ENCODE data around the gene SRPK2. TPM values are rescaled to one million over a fixed set of nuclear protein-coding genes. Genes with fewer than 3 reads are reported as not detected.

The SRPK2 gene
- total and polyA plus RNA-seq, 2 of the 8 experiments (the other 6 are each of a cell fraction or from before 2014, with no cell fraction given) = 10.0 to 47.1 TPM

DNA sequence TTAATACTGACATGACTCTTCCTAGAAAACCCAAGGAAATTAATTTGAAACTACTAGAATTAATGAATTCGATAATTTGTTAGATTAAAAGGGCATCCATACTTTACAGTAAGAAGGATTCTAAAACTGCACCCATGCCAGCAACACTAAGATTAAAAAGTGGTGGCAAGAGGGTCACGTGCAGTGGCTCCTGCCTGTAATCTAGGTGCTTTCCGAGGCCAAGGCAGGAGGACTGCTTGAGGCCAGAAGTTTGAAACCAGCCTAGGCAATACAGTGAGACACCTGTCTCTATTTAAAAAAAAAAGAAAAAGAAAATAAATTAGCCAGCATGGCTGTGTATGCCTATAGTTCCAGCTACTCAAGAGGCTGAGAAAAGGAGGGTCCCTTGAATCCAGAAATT is 58.2 kb downstream of the SRPK2 start:
- H2BK15ac ChIP-seq (ENCODE audit: low read length) = no peak overlapping the region
- H3K56ac ChIP-seq (replicated peaks; ENCODE audit: insufficient read length, low read depth, low read length) = no peak overlapping the region
- H3K23me2 ChIP-seq (ENCODE audit: low read depth, low read length) = no peaks in the 10 kb centered on the region
- no peak overlapping the region for H3K14ac ChIP-seq (ENCODE audit: insufficient read length)
- no peak overlapping the region for H4K91ac ChIP-seq (replicated peaks; ENCODE audit: insufficient read length, low read length)
- H4K20me1 ChIP-seq (replicated peaks in 1 of 2; ENCODE audit: control insufficient read depth in 1 of 2, insufficient read depth in 2 of 2, low read length in 2 of 2) = peaks cover 1 to 6% of the 10 kb centered on the region in 2 experiments
- POLR2A ChIA-PET (ENCODE audit: partially characterized antibody) = interaction anchor here (0.8 kb wide), 1 partner anchor 11 kb away, joined by 3 read pairs; no protein-coding TSS in a partner anchor
- no peak overlapping the region for H3K9ac ChIP-seq (replicated peaks in 1 of 4; ENCODE audit: extremely low read depth in 1 of 4, low read depth in 3 of 4, low read length in 3 of 4)
- H3K36me3 ChIP-seq (ENCODE audit: control insufficient read depth in 2 of 4, insufficient read depth in 4 of 4, low read length in 3 of 4) = no peaks in the 10 kb centered on the region
- no peak overlapping the region for H2AFZ ChIP-seq (ENCODE audit: low read length)
- H2BK20ac ChIP-seq (ENCODE audit: low read length) = no peak overlapping the region
- no peak overlapping the region for H2AK5ac ChIP-seq (ENCODE audit: low read depth, low read length)
- WGBS, 2 experiments (ENCODE audit: extremely low coverage in 1 of 2, insufficient coverage in 1 of 2, insufficient read length in 1 of 2, insufficient replicate concordance in 2 of 2, low coverage in 1 of 2, low lambda C conversion rate in 2 of 2, missing lambda C conversion rate in 1 of 2) = 86% methylated on average over 3 of the region's 3 CpGs; no CpG with 5 or more reads in 1 of the 2 experiments
- peaks cover 8% of the 10 kb centered on the region; the same call in 1 of the 2 replicates for H3K79me1 ChIP-seq (ENCODE audit: low read depth, low read length)
- H3K79me2 ChIP-seq (ENCODE audit: control insufficient read depth in 1 of 2, insufficient read depth in 2 of 2, low read length in 2 of 2) = peaks cover 0 to 51% of the 10 kb centered on the region in 2 experiments; a peak in 3 of 4 replicates
- no peak overlapping the region for H4K5ac ChIP-seq (ENCODE audit: insufficient read length, low read depth, low read length)
- no peak overlapping the region for H3K4ac ChIP-seq (replicated peaks; ENCODE audit: insufficient read length, low read depth, low read length)
- no peak overlapping the region for H2BK12ac ChIP-seq (ENCODE audit: low read depth, low read length)
- CTCF ChIA-PET (ENCODE audit: partially characterized antibody) = interaction anchor here (0.6 to 1.3 kb wide), 3 partner anchors 11 to 117 kb away, joined by 3 to 6 read pairs (median 3); no protein-coding TSS in a partner anchor
- H2BK120ac ChIP-seq (replicated peaks; ENCODE audit: low read depth, low read length) = no peak overlapping the region
- no peak overlapping the region for H3K18ac ChIP-seq (ENCODE audit: extremely low read depth, low read length)
- H4K8ac ChIP-seq (ENCODE audit: extremely low read depth, insufficient read depth, low read length) = no peak overlapping the region
- no peaks in the 10 kb centered on the region for H3K9me3 ChIP-seq (ENCODE audit: insufficient read depth in 2 of 2, low read depth in 1 of 2, low read length in 1 of 2)
- H3K4me3 ChIP-seq (ENCODE audit: extremely low read depth in 1 of 4, insufficient read depth in 2 of 4, low read depth in 3 of 4, low read length in 4 of 4) = no peak overlapping the region
- H3K27ac ChIP-seq (ENCODE audit: low read depth, low read length) = no peak overlapping the region
- DNase-seq (ENCODE audit: low read depth in 1 of 2, low spot score in 2 of 2) (no peak), FAIRE-seq (no peak)
- no peak overlapping the region for H2BK5ac ChIP-seq (ENCODE audit: low read depth, low read length)
- H3K4me2 ChIP-seq (ENCODE audit: insufficient read depth in 1 of 2, low read depth in 2 of 2, low read length in 2 of 2) = no peak overlapping the region
- no peaks in the 10 kb centered on the region for H3K4me1 ChIP-seq (replicated peaks in 1 of 4; ENCODE audit: control insufficient read depth in 3 of 4, insufficient read depth in 4 of 4, low read length in 3 of 4)
- no peak overlapping the region for H3K23ac ChIP-seq (ENCODE audit: insufficient read length)
- no peaks in the 10 kb centered on the region for H3K27me3 ChIP-seq (replicated peaks in 1 of 4; ENCODE audit: control insufficient read depth in 3 of 4, extremely low read depth in 1 of 4, insufficient read depth in 3 of 4, low read length in 3 of 4)
- no peak for TF ChIP-seq CREB1 (IDR thresholded peaks at IDR 0.05)
- no peak for TF ChIP-seq CHD1 (IDR thresholded peaks at IDR 0.05; ENCODE audit: low read depth, low read length)
- no peak for TF ChIP-seq CBX8 (IDR thresholded peaks at IDR 0.05; ENCODE audit: borderline replicate concordance, low read depth, low read length)
- no peak for TF ChIP-seq SIX5 (IDR thresholded peaks at IDR 0.05; ENCODE audit: low read depth, low read length)
- TF ChIP-seq ASH2L (IDR thresholded peaks at IDR 0.05; ENCODE audit: low read length) = no peak
- TF ChIP-seq RBBP5 (IDR thresholded peaks at IDR 0.05; ENCODE audit: borderline replicate concordance, low read depth, low read length) = no peak
